Progenitor cell of endocrine pancreas (in vitro differentiated cells): Measurements from ENCODE around the gene GRPR. TPM values are rescaled to one million over a fixed set of nuclear protein-coding genes. Genes with fewer than 3 reads are reported as not detected.

Experiments used
- DNase-seq: peaks from one replicate; pipeline ENCODE4 v3.0.0; 2021; ENCODE audit warnings: low spot score; ENCODE audit not compliant: unreplicated experiment
- H3K27ac Mint-ChIP-seq: 2 replicates; pipeline ENCODE4 v1.8.0; 2021; ENCODE audit warnings: mild to moderate bottlenecking, moderate library complexity, mixed read lengths
- H3K27me3 Mint-ChIP-seq: 2 replicates; pipeline ENCODE4 v1.8.0; 2021; ENCODE audit warnings: mixed read lengths
- H3K36me3 Mint-ChIP-seq: 2 replicates; pipeline ENCODE4 v1.8.0; 2022; ENCODE audit warnings: mixed read lengths; ENCODE audit not compliant: insufficient read depth
- H3K4me1 Mint-ChIP-seq: 2 replicates; pipeline ENCODE4 v1.8.0; 2021; ENCODE audit warnings: low read depth, mixed read lengths
- H3K4me3 Mint-ChIP-seq: 2 replicates; pipeline ENCODE4 v1.8.0; 2021; ENCODE audit warnings: low read depth, mild to moderate bottlenecking, moderate library complexity, mixed read lengths
- H3K9me3 Mint-ChIP-seq: 2 replicates; pipeline ENCODE4 v1.8.0; 2021; ENCODE audit warnings: low read depth, mixed read lengths
- long read RNA-seq: library from polyadenylated mRNA; unstranded; transcript quantifications from one replicate; pipeline ENCODE4 v2.0.0, GENCODE V29; 2020
- total RNA-seq: library from RNA; stranded (reverse); gene quantifications from 2 replicates; pipeline ENCODE4 v1.2.1, GENCODE V29; 2021
- TF ChIP-seq, protein P1 (sequence below): fragments of 200-600 bp; sonication (generic); IDR thresholded peaks from one replicate; pipeline ENCODE4 v1.5.0; 2021; ENCODE audit warnings: antibody characterized with exemption, mild to moderate bottlenecking; ENCODE audit not compliant: unreplicated experiment

GRPR gene
- total RNA-seq: 1.7 and 1.8 TPM in 2 replicates
- long read RNA-seq, partial matches to known transcripts: 0 of 1 reads
- long read RNA-seq, other reads (novel, unspliced or antisense): 1 of 1 reads

DNA sequence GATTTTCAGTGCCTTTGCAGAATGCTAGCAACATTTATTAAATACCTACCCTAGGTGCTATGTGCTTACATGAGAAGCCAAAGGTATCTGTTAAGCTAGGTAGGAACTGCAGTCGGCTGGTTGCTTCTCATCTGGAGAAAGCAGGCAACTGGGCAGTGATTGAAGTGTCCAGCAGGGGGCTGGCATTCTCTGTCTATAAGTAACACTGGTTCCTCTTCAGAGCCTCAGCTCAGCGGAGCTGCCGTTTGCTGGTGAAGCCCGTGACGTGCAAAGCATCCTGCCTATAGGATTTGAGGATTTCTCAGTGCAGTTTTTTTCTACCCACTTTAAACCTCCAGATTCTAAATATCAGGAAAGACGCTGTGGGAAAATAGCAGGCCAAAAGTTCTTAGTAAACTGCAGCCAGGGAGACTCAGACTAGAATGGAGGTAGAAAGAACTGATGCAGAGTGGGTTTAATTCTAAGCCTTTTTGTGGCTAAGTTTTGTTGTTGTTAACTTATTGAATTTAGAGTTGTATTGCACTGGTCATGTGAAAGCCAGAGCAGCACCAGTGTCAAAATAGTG, at the start of gene GRPR:
GRPR (plus strand) TSS at position 344 of the 565 bp plus-strand sequence. CDS start 389 bp downstream, outside the sequence.
- Mint-ChIP-seq H3K36me3 (peaks cover 2% of the 10 kb centered on the region), H3K27me3 (peaks cover 47% of the 10 kb centered on the region), H3K9me3 (peaks cover 11% of the 10 kb centered on the region), H3K4me3 (peak within 1 kb of the TSS; percentile 40), H3K27ac (no peak within 1 kb of the TSS), H3K4me1 (peaks cover 23% of the 10 kb centered on the region)
- TF ChIP-seq, protein P1, sequence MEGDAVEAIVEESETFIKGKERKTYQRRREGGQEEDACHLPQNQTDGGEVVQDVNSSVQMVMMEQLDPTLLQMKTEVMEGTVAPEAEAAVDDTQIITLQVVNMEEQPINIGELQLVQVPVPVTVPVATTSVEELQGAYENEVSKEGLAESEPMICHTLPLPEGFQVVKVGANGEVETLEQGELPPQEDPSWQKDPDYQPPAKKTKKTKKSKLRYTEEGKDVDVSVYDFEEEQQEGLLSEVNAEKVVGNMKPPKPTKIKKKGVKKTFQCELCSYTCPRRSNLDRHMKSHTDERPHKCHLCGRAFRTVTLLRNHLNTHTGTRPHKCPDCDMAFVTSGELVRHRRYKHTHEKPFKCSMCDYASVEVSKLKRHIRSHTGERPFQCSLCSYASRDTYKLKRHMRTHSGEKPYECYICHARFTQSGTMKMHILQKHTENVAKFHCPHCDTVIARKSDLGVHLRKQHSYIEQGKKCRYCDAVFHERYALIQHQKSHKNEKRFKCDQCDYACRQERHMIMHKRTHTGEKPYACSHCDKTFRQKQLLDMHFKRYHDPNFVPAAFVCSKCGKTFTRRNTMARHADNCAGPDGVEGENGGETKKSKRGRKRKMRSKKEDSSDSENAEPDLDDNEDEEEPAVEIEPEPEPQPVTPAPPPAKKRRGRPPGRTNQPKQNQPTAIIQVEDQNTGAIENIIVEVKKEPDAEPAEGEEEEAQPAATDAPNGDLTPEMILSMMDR: peak; percentile 96
- DNase-seq: peak; percentile 72

DNA sequence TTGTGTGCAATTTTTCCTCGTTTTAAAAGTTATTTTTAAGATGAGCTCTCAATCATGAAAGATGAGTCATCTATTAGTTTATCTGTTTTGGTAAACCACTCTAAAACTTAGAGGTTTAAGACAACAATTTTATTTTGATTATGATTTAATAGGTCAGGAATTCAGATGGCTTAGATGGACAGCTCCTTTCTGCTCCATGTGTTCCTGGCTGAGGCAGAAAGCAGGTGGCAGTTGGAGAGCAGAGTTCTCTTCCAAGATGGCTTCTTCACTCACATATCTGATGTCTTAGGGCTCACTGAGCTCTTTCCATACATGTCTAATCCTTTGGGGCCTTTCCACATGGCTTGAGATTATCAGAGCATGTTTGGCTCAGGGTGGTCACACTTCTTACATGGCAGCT, 48.3 kb upstream of the GRPR start:
- H3K27me3 Mint-ChIP-seq: no peaks in the 10 kb centered on the region
- no peak for DNase-seq
- no peak overlapping the region for H3K4me3 Mint-ChIP-seq
- H3K36me3 Mint-ChIP-seq: no peaks in the 10 kb centered on the region
- TF ChIP-seq, protein P1: no peak
- H3K9me3 Mint-ChIP-seq: peaks cover 17% of the 10 kb centered on the region
- H3K4me1 Mint-ChIP-seq: no peaks in the 10 kb centered on the region
- no peak overlapping the region for H3K27ac Mint-ChIP-seq

DNA sequence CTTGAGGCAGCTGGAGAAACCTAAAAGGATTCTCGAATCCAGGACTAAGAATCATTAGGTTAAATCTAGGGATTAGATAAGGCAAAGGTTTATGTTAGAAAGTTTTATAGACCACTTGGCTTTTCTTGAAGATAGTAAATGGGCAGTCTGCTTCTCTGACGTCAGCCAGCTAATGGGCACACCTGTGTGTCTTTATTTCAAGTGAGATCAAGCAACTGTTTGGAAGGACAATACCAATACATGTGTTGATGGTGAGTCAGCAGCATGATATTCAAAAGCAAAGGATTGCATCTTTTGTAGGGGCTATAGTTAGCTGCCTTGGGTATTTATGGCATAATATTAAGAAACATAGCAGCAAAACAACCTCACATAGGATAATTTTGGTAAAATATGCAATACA, 46.5 kb upstream of the GRPR start:
- H3K36me3 Mint-ChIP-seq: no peaks in the 10 kb centered on the region
- no peaks in the 10 kb centered on the region for H3K27me3 Mint-ChIP-seq
- no peak for DNase-seq
- no peak overlapping the region for H3K4me3 Mint-ChIP-seq
- H3K27ac Mint-ChIP-seq: no peak overlapping the region
- TF ChIP-seq, protein P1: no peak
- peaks cover 4% of the 10 kb centered on the region for H3K4me1 Mint-ChIP-seq
- peaks cover 6% of the 10 kb centered on the region for H3K9me3 Mint-ChIP-seq

DNA sequence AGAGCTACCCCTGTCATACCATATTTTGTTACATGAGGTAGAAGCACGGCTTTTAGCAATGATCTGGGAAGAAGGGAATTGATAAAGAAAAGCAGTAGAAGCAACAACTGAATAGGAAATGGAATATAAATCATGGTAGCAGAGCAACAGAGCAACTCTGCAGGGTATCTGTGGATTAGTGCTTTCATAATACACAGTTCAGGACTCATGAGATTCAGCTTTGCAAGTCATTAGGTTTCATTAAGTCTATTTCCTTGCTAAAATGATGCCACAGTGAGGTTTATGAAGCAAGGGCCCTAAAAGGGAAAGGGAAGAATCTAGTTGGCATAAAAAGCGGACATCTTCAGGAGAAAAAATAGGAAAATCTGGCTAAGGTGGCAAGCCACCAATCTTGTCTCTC, 45.6 kb upstream of the GRPR start:
- TF ChIP-seq, protein P1: no peak
- H3K4me3 Mint-ChIP-seq: no peak overlapping the region
- no peaks in the 10 kb centered on the region for H3K36me3 Mint-ChIP-seq
- no peak for DNase-seq
- H3K27ac Mint-ChIP-seq: no peak overlapping the region
- peaks cover 8% of the 10 kb centered on the region for H3K4me1 Mint-ChIP-seq
- no peaks in the 10 kb centered on the region for H3K9me3 Mint-ChIP-seq
- H3K27me3 Mint-ChIP-seq: peaks cover 3% of the 10 kb centered on the region

DNA sequence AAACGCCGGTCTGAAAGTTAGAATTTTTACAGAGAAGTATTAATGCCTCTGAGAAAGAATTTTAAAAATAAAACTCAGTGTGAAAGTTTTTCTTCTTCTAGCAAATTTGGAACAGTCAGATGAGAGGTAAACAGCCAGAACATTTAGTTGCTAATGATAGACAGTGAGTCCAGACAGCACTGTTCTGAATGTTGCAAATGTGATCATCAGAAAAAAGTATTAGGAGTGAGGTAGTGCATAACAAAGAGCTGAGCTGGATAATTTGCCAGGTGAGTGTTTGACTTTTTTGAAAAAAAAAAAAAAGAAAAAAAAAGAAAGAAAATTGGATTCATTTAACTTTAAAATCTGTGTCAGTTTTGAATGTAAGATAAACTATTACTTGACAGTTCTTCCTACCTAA, 42.0 kb upstream of the GRPR start:
- H3K27ac Mint-ChIP-seq: no peak overlapping the region
- no peaks in the 10 kb centered on the region for H3K36me3 Mint-ChIP-seq
- peaks cover 8% of the 10 kb centered on the region for H3K4me1 Mint-ChIP-seq
- H3K4me3 Mint-ChIP-seq: no peak overlapping the region
- DNase-seq: no peak
- peaks cover 3% of the 10 kb centered on the region for H3K27me3 Mint-ChIP-seq
- no peaks in the 10 kb centered on the region for H3K9me3 Mint-ChIP-seq
- TF ChIP-seq, protein P1: no peak
